Neural cell (in vitro differentiated cells): ENCODE measurements around the gene SKIDA1. TPM values are rescaled to one million over a fixed set of nuclear protein-coding genes. Genes with fewer than 3 reads are reported as not detected.

Experiments
- H2AFZ ChIP-seq: fragments of 200-600, 300-800 bp; sonication (generic), shearing (Covaris generic); 2 replicates; pipeline ENCODE4 v1.6.0; 2014; ENCODE audit warnings: low read depth, mild to moderate bottlenecking, antibody characterized with exemption, low read length, moderate library complexity
- H3F3A ChIP-seq: fragments of 200-600 bp; shearing (Covaris generic); 2 replicates; pipeline ENCODE4 v1.6.1; 2016; ENCODE audit warnings: mild to moderate bottlenecking, moderate library complexity, mixed read lengths, antibody characterized with exemption, low read length; ENCODE audit not compliant: insufficient read depth, poor library complexity, severe bottlenecking
- H3K27ac ChIP-seq: fragments of 200-600, 300-800 bp; sonication (generic), shearing (Covaris generic); 2 replicates; pipeline ENCODE4 v1.5.1; 2014; ENCODE audit warnings: mild to moderate bottlenecking, low read length, moderate library complexity
- H3K27me3 ChIP-seq: fragments of 300-800, 200-600 bp; sonication (generic), shearing (Covaris generic); 2 replicates; pipeline ENCODE4 v1.6.0; 2014; ENCODE audit warnings: mild to moderate bottlenecking, low read depth, low read length, moderate library complexity; ENCODE audit not compliant: insufficient read depth
- H3K36me3 ChIP-seq: fragments of 300-800, 200-600 bp; sonication (generic), shearing (Covaris generic); 2 replicates; pipeline ENCODE4 v1.5.1; 2014; ENCODE audit warnings: mild to moderate bottlenecking, antibody characterized with exemption, low read length, moderate library complexity; ENCODE audit not compliant: insufficient read depth
- H3K4me2 ChIP-seq: fragments of 300-800, 200-600 bp; sonication (generic), shearing (Covaris generic); 2 replicates; pipeline ENCODE4 v1.6.0; 2014; ENCODE audit warnings: mild to moderate bottlenecking, low read length
- H3K4me3 ChIP-seq: fragments of 300-800, 200-600 bp; sonication (generic), shearing (Covaris generic); 2 replicates; pipeline ENCODE4 v1.5.1; 2014; ENCODE audit warnings: mild to moderate bottlenecking, low read length, moderate library complexity
- H3K79me2 ChIP-seq: fragments of 200-600 bp; shearing (Covaris generic); replicated peaks from 2 replicates; pipeline ENCODE4 v1.6.0; 2014; ENCODE audit warnings: mild to moderate bottlenecking, low read length, moderate library complexity; ENCODE audit not compliant: insufficient read depth
- H3K9ac ChIP-seq: fragments of 300-800, 200-600 bp; sonication (generic), shearing (Covaris generic); 2 replicates; pipeline ENCODE4 v1.6.1; 2016; ENCODE audit warnings: mild to moderate bottlenecking, low read length, mixed read lengths
- H3K9me2 ChIP-seq: fragments of 200-600 bp; shearing (Covaris generic); 2 replicates; pipeline ENCODE4 v1.6.1; 2016; ENCODE audit warnings: mild to moderate bottlenecking, low read length, mixed read lengths; ENCODE audit not compliant: insufficient read depth
- H3K9me3 ChIP-seq: fragments of 200-600, 300-800 bp; sonication (generic), shearing (Covaris generic); 2 replicates; pipeline ENCODE4 v1.6.1; 2016; ENCODE audit warnings: mild to moderate bottlenecking, mixed run types, low read length, moderate library complexity, mixed read lengths
- H4K20me1 ChIP-seq: fragments of 200-600 bp; shearing (Covaris generic); 2 replicates; pipeline ENCODE4 v1.6.1; 2016; ENCODE audit warnings: mild to moderate bottlenecking, mixed run types; ENCODE audit not compliant: insufficient read depth
- CTCF ChIP-seq: fragments of 450-650 bp; IDR thresholded peaks from 2 replicates; pipeline ENCODE4 v1.5.1; 2014; ENCODE audit warnings: antibody characterized with exemption, mild to moderate bottlenecking, moderate library complexity; ENCODE audit not compliant: poor library complexity, severe bottlenecking
- EP300 ChIP-seq: fragments of 450-650 bp; conservative IDR thresholded peaks from 2 replicates; pipeline ENCODE4 v1.6.1; 2014; ENCODE audit warnings: antibody characterized with exemption, mild to moderate bottlenecking, moderate library complexity; ENCODE audit not compliant: poor library complexity, severe bottlenecking
- EZH2 ChIP-seq: fragments of 200-600, 300-800 bp; shearing (Covaris generic), sonication (generic); IDR thresholded peaks from 2 replicates; pipeline ENCODE4 v1.6.1; 2014; ENCODE audit warnings: antibody characterized with exemption, low read length, borderline replicate concordance, mild to moderate bottlenecking; ENCODE audit not compliant: insufficient read depth, poor library complexity, severe bottlenecking
- MXI1 ChIP-seq: fragments of 450-650 bp; conservative IDR thresholded peaks from 2 replicates; pipeline ENCODE4 v1.6.1; 2014; ENCODE audit warnings: antibody characterized with exemption, mild to moderate bottlenecking; ENCODE audit not compliant: poor library complexity, severe bottlenecking
- POLR2AphosphoS5 ChIP-seq: IDR thresholded peaks from 2 replicates; pipeline ENCODE4 v1.6.1; 2012
- RAD21 ChIP-seq: fragments of 450-650 bp; conservative IDR thresholded peaks from 2 replicates; pipeline ENCODE4 v1.6.1; 2014; ENCODE audit warnings: antibody characterized with exemption, mild to moderate bottlenecking, moderate library complexity
- REST ChIP-seq: IDR thresholded peaks from 2 replicates; pipeline ENCODE4 v1.6.1; 2012; ENCODE audit warnings: borderline replicate concordance
- SMC3 ChIP-seq: fragments of 450-650 bp; conservative IDR thresholded peaks from 2 replicates; pipeline ENCODE4 v1.6.1; 2014; ENCODE audit warnings: antibody characterized with exemption, mild to moderate bottlenecking, moderate library complexity; ENCODE audit not compliant: poor library complexity
- TAF1 ChIP-seq: IDR thresholded peaks from 2 replicates; pipeline ENCODE4 v1.6.1; 2012; ENCODE audit warnings: low read depth
- polyA plus RNA-seq: library from polyadenylated mRNA; depleted of rRNA; stranded (reverse); fragments of >200 nt; gene quantifications from 2 replicates; pipeline ENCODE4 v1.2.3, GENCODE V29; 2014

The SKIDA1 gene
- polyA plus RNA-seq, 1 donor from 2014 or later = 3.7 TPM

GRCh38 chr10:21518641-21519396, 6.7 kb downstream of the SKIDA1 start:
- TF ChIP-seq POLR2AphosphoS5 = no peak
- TF ChIP-seq REST = peak; percentile 38
- Histone ChIP-seq H3K36me3 (no peaks in the 10 kb centered on the region), H3K79me2 (peaks cover 90% of the 10 kb centered on the region), H3K27me3 (peaks cover 3% of the 10 kb centered on the region), H2AFZ (no peak overlapping the region), H3K9ac (peak overlapping the region; percentile 94), H3K9me2 (no peaks in the 10 kb centered on the region), H3K27ac (peak overlapping the region; percentile 79), H4K20me1 (no peaks in the 10 kb centered on the region), H3K9me3 (no peaks in the 10 kb centered on the region), H3F3A (peaks cover 7% of the 10 kb centered on the region), H3K4me3 (peak overlapping the region; percentile 73), H3K4me2 (peak overlapping the region; percentile 84)

- Histone ChIP-seq H4K20me1 (no peaks in the 10 kb centered on the region), H3K79me2 (peaks cover 90% of the 10 kb centered on the region), H3K9me2 (no peaks in the 10 kb centered on the region), H3K4me3 (peak overlapping the region; percentile 73), H3K27me3 (peaks cover 3% of the 10 kb centered on the region), H3K9me3 (no peaks in the 10 kb centered on the region), H3K4me2 (peak overlapping the region; percentile 84), H3F3A (peaks cover 7% of the 10 kb centered on the region), H3K36me3 (no peaks in the 10 kb centered on the region), H2AFZ (no peak overlapping the region), H3K27ac (peak overlapping the region; percentile 79), H3K9ac (peak overlapping the region; percentile 94)
- TF ChIP-seq SMC3 (no peak), EP300 (peak; percentile 30), EZH2 (no peak), RAD21 (no peak), TAF1 (peak; percentile 92), REST (peak; percentile 79), CTCF (no peak), MXI1 (no peak), POLR2AphosphoS5 (peak; percentile 79)
Measured at GRCh38 chr10:21518149-21518640, 7.3 kb downstream of the SKIDA1 start.
